Stimulated activated naive B cell treated with anti-CD40 and anti-IgM and Interleukin-4, amounts not matched to agents 10 μg/mL and 1 μg/mL and 100 μg/mL, for 72 hours (primary cell): ENCODE measurements around the gene RGMA.
"Not testable (repeated sequence)": the region's sequence is repeated elsewhere in the genome, so short reads cannot be mapped to it uniquely, and the experiment has no call there.

ENCODE experiments used
- ATAC-seq, 2 donors: fragments of 150-1000 bp; cut with Tn5 transposase; replicated peaks; 2 replicates each; pipeline ENCODE4 v1.10.0; 2021; ENCODE audit warnings: moderate library complexity in 1 of 2
- DNase-seq: peaks from one replicate; pipeline ENCODE4 v3.0.0; 2021
- H3K27ac Mint-ChIP-seq: one replicate; pipeline ENCODE4 v1.8.0; 2022; ENCODE audit warnings: mild to moderate bottlenecking, mixed read lengths
- H3K27me3 Mint-ChIP-seq, 2 donors: one replicate each; pipeline ENCODE4 v1.8.0; 2022; ENCODE audit warnings: mixed read lengths in 2 of 2
- H3K36me3 Mint-ChIP-seq, 2 donors: one replicate each; pipeline ENCODE4 v1.8.0; 2022; ENCODE audit warnings: mixed read lengths in 2 of 2, mild to moderate bottlenecking in 1 of 2
- H3K4me1 Mint-ChIP-seq, 2 donors: one replicate each; pipeline ENCODE4 v1.8.0; 2022; ENCODE audit warnings: mixed read lengths in 2 of 2, mild to moderate bottlenecking in 1 of 2
- H3K4me3 Mint-ChIP-seq, 2 donors: one replicate each; pipeline ENCODE4 v1.8.0; 2022; ENCODE audit warnings: mild to moderate bottlenecking in 2 of 2, mixed read lengths in 2 of 2, moderate library complexity in 1 of 2
- H3K9me3 Mint-ChIP-seq, 2 donors: one replicate each; pipeline ENCODE4 v1.8.0; 2022; ENCODE audit warnings: mixed read lengths in 2 of 2, mild to moderate bottlenecking in 1 of 2

RGMA gene

GRCh38 chr15:93033434-93034045, 55.5 kb downstream of the RGMA start:
- H3K4me3 Mint-ChIP-seq = no peak overlapping the region
- H3K9me3 Mint-ChIP-seq = no peaks in the 10 kb centered on the region
- H3K36me3 Mint-ChIP-seq = peaks cover 2 to 5% of the 10 kb centered on the region in 2 donors
- H3K27ac Mint-ChIP-seq = no peak overlapping the region
- DNase-seq (no peak), ATAC-seq (no peak)
- H3K27me3 Mint-ChIP-seq = peaks cover 12 to 27% of the 10 kb centered on the region in 2 donors
- H3K4me1 Mint-ChIP-seq = peaks cover 24 to 43% of the 10 kb centered on the region in 2 donors

- H3K9me3 Mint-ChIP-seq, H3K27ac Mint-ChIP-seq, ATAC-seq, H3K4me3 Mint-ChIP-seq, DNase-seq: not testable (repeated sequence)
- peaks cover 7 to 25% of the 10 kb centered on the region in 2 donors for H3K27me3 Mint-ChIP-seq
- H3K4me1 Mint-ChIP-seq = peaks cover 24 to 48% of the 10 kb centered on the region in 2 donors
- peaks cover 2 to 12% of the 10 kb centered on the region in 2 donors for H3K36me3 Mint-ChIP-seq
Observed at GRCh38 chr15:93032515-93033206, 56.4 kb downstream of the RGMA start.

GRCh38 chr15:93031557-93032384, 57.2 kb downstream of the RGMA start:
- not testable (repeated sequence) for H3K9me3 Mint-ChIP-seq, DNase-seq, H3K4me3 Mint-ChIP-seq, ATAC-seq
- H3K27me3 Mint-ChIP-seq = peaks cover 4 to 16% of the 10 kb centered on the region in 2 donors
- H3K36me3 Mint-ChIP-seq = peaks cover 3 to 13% of the 10 kb centered on the region in 2 donors
- peak overlapping the region; percentile 17 for H3K27ac Mint-ChIP-seq
- peaks cover 24 to 48% of the 10 kb centered on the region in 2 donors for H3K4me1 Mint-ChIP-seq

- Mint-ChIP-seq H3K4me1 (peaks cover 23 to 42% of the 10 kb centered on the region in 2 donors), H3K27me3 (peaks cover 3 to 9% of the 10 kb centered on the region in 2 donors), H3K4me3 (no peak overlapping the region), H3K9me3 (no peaks in the 10 kb centered on the region), H3K27ac (no peak overlapping the region), H3K36me3 (peaks cover 10 to 20% of the 10 kb centered on the region in 2 donors)
- ATAC-seq (no peak), DNase-seq (no peak)
Observed at GRCh38 chr15:93031103-93031464, 57.9 kb downstream of the RGMA start.

GRCh38 chr15:93030430-93031102, 58.4 kb downstream of the RGMA start:
- Mint-ChIP-seq H3K9me3 (no peaks in the 10 kb centered on the region), H3K36me3 (peaks cover 13 to 22% of the 10 kb centered on the region in 2 donors), H3K27ac (peak overlapping the region; percentile 79), H3K4me3 (no peak overlapping the region), H3K27me3 (peaks cover 0 to 6% of the 10 kb centered on the region in 2 donors), H3K4me1 (peaks cover 20 to 39% of the 10 kb centered on the region in 2 donors)
- ATAC-seq (peak; percentile 82 to 83), DNase-seq (peak; percentile 44)

- peaks cover 0 to under 1% of the 10 kb centered on the region in 2 donors for H3K27me3 Mint-ChIP-seq
- peaks cover 17 to 29% of the 10 kb centered on the region in 2 donors for H3K36me3 Mint-ChIP-seq
- DNase-seq (no peak), ATAC-seq (peak; percentile 8)
- H3K4me1 Mint-ChIP-seq = peaks cover 21 to 39% of the 10 kb centered on the region in 2 donors
- H3K4me3 Mint-ChIP-seq = no peak overlapping the region
- no peaks in the 10 kb centered on the region for H3K9me3 Mint-ChIP-seq
- H3K27ac Mint-ChIP-seq = peak overlapping the region; percentile 79
Observed at GRCh38 chr15:93029836-93030429, 59.1 kb downstream of the RGMA start.

GRCh38 chr15:93029214-93029835, 59.7 kb downstream of the RGMA start:
- Mint-ChIP-seq H3K27ac (peak overlapping the region; percentile 83), H3K9me3 (no peaks in the 10 kb centered on the region), H3K36me3 (peaks cover 23 to 35% of the 10 kb centered on the region in 2 donors), H3K4me1 (peaks cover 27 to 44% of the 10 kb centered on the region in 2 donors), H3K27me3 (no peaks in the 10 kb centered on the region), H3K4me3 (no peak overlapping the region)
- DNase-seq (no peak), ATAC-seq (peak in 1 of 2 donors; percentile 3)

GRCh38 chr15:93028632-93029213, 60.3 kb downstream of the RGMA start:
- DNase-seq (no peak), ATAC-seq (no peak)
- H3K27me3 Mint-ChIP-seq = no peaks in the 10 kb centered on the region
- H3K4me3 Mint-ChIP-seq = no peak overlapping the region
- no peaks in the 10 kb centered on the region for H3K9me3 Mint-ChIP-seq
- H3K36me3 Mint-ChIP-seq = peaks cover 23 to 39% of the 10 kb centered on the region in 2 donors
- H3K4me1 Mint-ChIP-seq = peaks cover 28 to 46% of the 10 kb centered on the region in 2 donors
- peak overlapping the region; percentile 83 for H3K27ac Mint-ChIP-seq

- Mint-ChIP-seq H3K4me3 (no peak overlapping the region), H3K27me3 (no peaks in the 10 kb centered on the region), H3K4me1 (peaks cover 33 to 51% of the 10 kb centered on the region in 2 donors), H3K9me3 (no peaks in the 10 kb centered on the region), H3K36me3 (peaks cover 29 to 45% of the 10 kb centered on the region in 2 donors), H3K27ac (peak overlapping the region; percentile 83)
- DNase-seq = no peak
- ATAC-seq = no peak
Observed at GRCh38 chr15:93028111-93028631, 60.8 kb downstream of the RGMA start.

- H3K4me1 Mint-ChIP-seq = peaks cover 37 to 59% of the 10 kb centered on the region in 2 donors
- no peak overlapping the region for H3K27ac Mint-ChIP-seq
- no peak for DNase-seq
- no peaks in the 10 kb centered on the region for H3K27me3 Mint-ChIP-seq
- no peaks in the 10 kb centered on the region for H3K9me3 Mint-ChIP-seq
- peaks cover 36 to 52% of the 10 kb centered on the region in 2 donors for H3K36me3 Mint-ChIP-seq
- no peak for ATAC-seq
- no peak overlapping the region for H3K4me3 Mint-ChIP-seq
Observed at GRCh38 chr15:93027413-93027812, 61.6 kb downstream of the RGMA start.

- H3K4me1 Mint-ChIP-seq = peaks cover 37 to 67% of the 10 kb centered on the region in 2 donors
- peak overlapping the region; percentile 68 for H3K27ac Mint-ChIP-seq
- peaks cover 45 to 62% of the 10 kb centered on the region in 2 donors for H3K36me3 Mint-ChIP-seq
- H3K9me3 Mint-ChIP-seq = no peaks in the 10 kb centered on the region
- H3K27me3 Mint-ChIP-seq = no peaks in the 10 kb centered on the region
- no peak overlapping the region for H3K4me3 Mint-ChIP-seq
- ATAC-seq (no peak), DNase-seq (no peak)
Observed at GRCh38 chr15:93026380-93026817, 62.6 kb downstream of the RGMA start.

- H3K36me3 Mint-ChIP-seq = peaks cover 49 to 68% of the 10 kb centered on the region in 2 donors
- H3K4me3 Mint-ChIP-seq = no peak overlapping the region
- H3K4me1 Mint-ChIP-seq = peaks cover 37 to 68% of the 10 kb centered on the region in 2 donors
- peak overlapping the region; percentile 72 for H3K27ac Mint-ChIP-seq
- ATAC-seq = no peak
- H3K27me3 Mint-ChIP-seq = no peaks in the 10 kb centered on the region
- H3K9me3 Mint-ChIP-seq = no peaks in the 10 kb centered on the region
- DNase-seq = no peak
Observed at GRCh38 chr15:93025625-93025982, 63.4 kb downstream of the RGMA start.
